SK-N-SH treated with all-trans-retinoic acid at 6 μM for 48 hours (cell line): ENCODE measurements around the gene CD48.

Source experiments
- CREB5 ChIP-seq: fragments of 250-450 bp; sonication (Bioruptor Pico); IDR thresholded peaks from 2 replicates; pipeline ENCODE4 v1.5.1; 2020; ENCODE audit warnings: low read depth, mild to moderate bottlenecking, moderate library complexity
- TOX ChIP-seq: fragments of 250-450 bp; sonication (Bioruptor Pico); IDR thresholded peaks from 2 replicates; pipeline ENCODE4 v1.8.0; 2021; ENCODE audit warnings: mild to moderate bottlenecking, moderate library complexity, borderline replicate concordance
- ZFP3 ChIP-seq: fragments of 250-450 bp; sonication (Bioruptor Pico); IDR thresholded peaks from 2 replicates; pipeline ENCODE4 v1.5.0; 2020; ENCODE audit warnings: mild to moderate bottlenecking, moderate library complexity

GRCh38 chr1:160702100-160702499, 9.5 kb downstream of the CD48 start:
- TF ChIP-seq TOX (CRISPR knock-in tag) (no peak), ZFP3 (no peak), CREB5 (CRISPR knock-in tag) (no peak)
